Stimulated activated CD8-positive, alpha-beta memory T cell treated with anti-CD3 and anti-CD28 coated beads, Interleukin-12 subunit alpha, Interleukin-12 subunit beta, amount 100 ng/mL, for 4 hours (primary cell): ENCODE data around the gene SCUBE3.

Experiments
- DNase-seq: peaks from one replicate; pipeline ENCODE4 v3.0.0-alpha.2; 2020; ENCODE audit warnings: low read depth

Gene SCUBE3

GRCh38 chr6:35213298-35213791 lies 411 bp upstream of the SCUBE3 start:
- DNase-seq, result no peak

GRCh38 chr6:35214869-35215664 lies 1.3 kb downstream of the SCUBE3 start:
- DNase-seq, result no peak

- no peak for DNase-seq
These were observed 2.1 kb downstream of the SCUBE3 start for GRCh38 chr6:35215665-35216411.

- no peak for DNase-seq
These were observed 2.6 kb downstream of the SCUBE3 start for GRCh38 chr6:35216412-35216732.

GRCh38 chr6:35216851-35217811 lies 3.4 kb downstream of the SCUBE3 start:
- DNase-seq, result no peak

- no peak for DNase-seq
These were observed 4.3 kb downstream of the SCUBE3 start for GRCh38 chr6:35218021-35218420.

GRCh38 chr6:35218456-35218855 lies 4.7 kb downstream of the SCUBE3 start:
- DNase-seq, result no peak

GRCh38 chr6:35219683-35220326 lies 6.0 kb downstream of the SCUBE3 start:
- no peak for DNase-seq

GRCh38 chr6:35220711-35221110 lies 7.0 kb downstream of the SCUBE3 start:
- DNase-seq, result no peak

GRCh38 chr6:35223396-35223795 lies 9.6 kb downstream of the SCUBE3 start:
- DNase-seq, result no peak

- DNase-seq, result no peak
These were observed 11.0 kb downstream of the SCUBE3 start for GRCh38 chr6:35224720-35225119.

GRCh38 chr6:35228481-35228880 lies 14.7 kb downstream of the SCUBE3 start:
- no peak for DNase-seq

GRCh38 chr6:35229304-35229703 lies 15.5 kb downstream of the SCUBE3 start:
- no peak for DNase-seq

GRCh38 chr6:35230498-35230897 lies 16.7 kb downstream of the SCUBE3 start:
- no peak for DNase-seq

GRCh38 chr6:35230950-35231349 lies 17.2 kb downstream of the SCUBE3 start:
- DNase-seq, result no peak

- no peak for DNase-seq
These were observed 17.8 kb downstream of the SCUBE3 start for GRCh38 chr6:35231563-35231962.

GRCh38 chr6:35234901-35235300 lies 21.1 kb downstream of the SCUBE3 start:
- no peak for DNase-seq

- no peak for DNase-seq
These were observed 22.5 kb downstream of the SCUBE3 start for GRCh38 chr6:35236223-35236622.

- DNase-seq, result no peak
These were observed 23.7 kb downstream of the SCUBE3 start for GRCh38 chr6:35237476-35237875.

GRCh38 chr6:35238843-35239289 lies 25.1 kb downstream of the SCUBE3 start:
- DNase-seq, result no peak

GRCh38 chr6:35239581-35239980 lies 25.8 kb downstream of the SCUBE3 start:
- no peak for DNase-seq
